Suprapubic skin (tissue), 3 donors: ENCODE data around the gene ATE1.

Experiments used
- POLR2A ChIP-seq, 2 donors: fragments of 450-650 bp; IDR thresholded peaks; one replicate each; pipeline ENCODE4 v1.6.1; 2017; ENCODE audit warnings: antibody characterized with exemption in 2 of 2, mild to moderate bottlenecking in 2 of 2, moderate library complexity in 2 of 2
- TF ChIP-seq, protein P1 (sequence below), 2 donors: fragments of 200-600 bp in 1 of 2; fragments of 450-650 bp in 1 of 2; sonication (generic) in 1 of 2; IDR thresholded peaks; one replicate each; pipeline ENCODE4 v1.5.1; 2016 to 2019; ENCODE audit warnings: antibody characterized with exemption in 2 of 2, mild to moderate bottlenecking in 1 of 2, moderate library complexity in 1 of 2

DNA sequence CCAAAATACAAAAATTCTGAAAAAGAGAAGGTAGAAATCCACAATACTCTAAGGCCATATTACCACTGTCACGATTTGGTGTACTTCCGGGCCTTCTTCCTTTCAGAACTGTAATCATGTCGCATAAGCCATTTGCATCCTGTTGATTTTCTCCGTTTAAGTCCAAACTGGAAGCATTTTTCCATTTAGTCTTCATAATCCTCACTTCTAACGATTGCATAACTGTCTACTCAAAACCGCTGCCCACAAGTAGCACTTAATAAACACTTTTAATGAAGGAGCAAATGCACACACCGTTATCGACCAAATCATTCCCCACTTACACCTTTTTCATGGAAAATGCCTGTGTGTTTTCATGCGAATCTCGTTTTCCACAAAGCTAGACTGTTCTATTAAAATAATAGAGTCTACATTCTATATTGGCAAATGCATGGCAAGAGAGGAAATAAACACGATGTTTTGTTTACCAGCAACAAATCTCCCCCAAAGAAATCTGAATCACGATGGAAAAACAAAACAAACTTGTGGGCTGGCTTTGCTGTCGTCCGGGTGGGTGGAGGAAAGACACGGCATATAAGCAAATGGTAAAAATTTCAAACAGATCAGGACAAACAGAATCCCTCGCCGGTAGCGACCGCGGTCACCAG, 1.0 kb downstream of the ATE1 start:
- TF ChIP-seq POLR2A (IDR thresholded peaks at IDR 0.05): no peak
- TF ChIP-seq, protein P1, sequence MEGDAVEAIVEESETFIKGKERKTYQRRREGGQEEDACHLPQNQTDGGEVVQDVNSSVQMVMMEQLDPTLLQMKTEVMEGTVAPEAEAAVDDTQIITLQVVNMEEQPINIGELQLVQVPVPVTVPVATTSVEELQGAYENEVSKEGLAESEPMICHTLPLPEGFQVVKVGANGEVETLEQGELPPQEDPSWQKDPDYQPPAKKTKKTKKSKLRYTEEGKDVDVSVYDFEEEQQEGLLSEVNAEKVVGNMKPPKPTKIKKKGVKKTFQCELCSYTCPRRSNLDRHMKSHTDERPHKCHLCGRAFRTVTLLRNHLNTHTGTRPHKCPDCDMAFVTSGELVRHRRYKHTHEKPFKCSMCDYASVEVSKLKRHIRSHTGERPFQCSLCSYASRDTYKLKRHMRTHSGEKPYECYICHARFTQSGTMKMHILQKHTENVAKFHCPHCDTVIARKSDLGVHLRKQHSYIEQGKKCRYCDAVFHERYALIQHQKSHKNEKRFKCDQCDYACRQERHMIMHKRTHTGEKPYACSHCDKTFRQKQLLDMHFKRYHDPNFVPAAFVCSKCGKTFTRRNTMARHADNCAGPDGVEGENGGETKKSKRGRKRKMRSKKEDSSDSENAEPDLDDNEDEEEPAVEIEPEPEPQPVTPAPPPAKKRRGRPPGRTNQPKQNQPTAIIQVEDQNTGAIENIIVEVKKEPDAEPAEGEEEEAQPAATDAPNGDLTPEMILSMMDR (IDR thresholded peaks at IDR 0.05): no peak
